GM08714 (cell line): ENCODE measurements around the gene TCF12.

ENCODE experiments used
- H3K4me3 ChIP-seq: fragments of 200-500 bp; sonication (Bioruptor generic); 2 replicates; pipeline ENCODE4 v1.5.1; 2014; ENCODE audit warnings: mild to moderate bottlenecking, low read length, inconsistent platforms
- ZNF274 ChIP-seq: IDR thresholded peaks from 2 replicates; pipeline ENCODE4 v1.6.1; 2012; ENCODE audit warnings: mild to moderate bottlenecking, low read depth, low read length

Gene TCF12

DNA sequence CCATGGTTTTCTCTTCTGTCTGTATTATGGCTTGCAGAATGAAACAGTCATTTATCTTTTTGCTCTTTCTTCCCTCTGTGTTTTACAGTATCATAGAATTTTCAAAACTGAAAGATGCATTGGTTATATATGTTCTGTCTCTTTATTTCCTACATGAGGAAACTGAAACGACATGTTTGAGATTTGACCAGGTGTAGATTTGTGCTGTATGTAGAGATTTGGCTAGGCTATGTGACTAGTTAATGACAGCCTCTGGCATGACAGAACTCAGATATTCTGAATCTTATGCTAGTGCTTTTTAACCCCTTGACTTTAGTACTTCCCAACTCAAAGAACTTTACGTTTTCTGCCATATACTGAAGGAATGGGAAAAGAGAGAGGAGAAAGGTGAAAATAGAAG is 151.0 kb downstream of the TCF12 start:
- TF ChIP-seq ZNF274, result no peak
- H3K4me3 ChIP-seq, result no peak overlapping the region

- TF ChIP-seq ZNF274, result no peak
- H3K4me3 ChIP-seq, result no peak overlapping the region
Observed at GRCh38 chr15:57070674-57071073, 152.2 kb downstream of the TCF12 start.

GRCh38 chr15:57079446-57079845 is 161.0 kb downstream of the TCF12 start:
- no peak for TF ChIP-seq ZNF274
- no peak overlapping the region for H3K4me3 ChIP-seq

- peak overlapping the region; percentile 39; the same call in 1 of the 2 replicates for H3K4me3 ChIP-seq
- TF ChIP-seq ZNF274, result no peak
Observed at GRCh38 chr15:57079931-57080620, 161.6 kb downstream of the TCF12 start.

GRCh38 chr15:57082054-57082728 is 163.7 kb downstream of the TCF12 start:
- no peak overlapping the region for H3K4me3 ChIP-seq
- no peak for TF ChIP-seq ZNF274

- TF ChIP-seq ZNF274, result no peak
- H3K4me3 ChIP-seq, result no peak overlapping the region
Observed at GRCh38 chr15:57084192-57084591, 165.7 kb downstream of the TCF12 start.

GRCh38 chr15:57085267-57085666 is 166.8 kb downstream of the TCF12 start:
- no peak for TF ChIP-seq ZNF274
- no peak overlapping the region for H3K4me3 ChIP-seq

- H3K4me3 ChIP-seq, result no peak overlapping the region
- TF ChIP-seq ZNF274, result no peak
Observed at GRCh38 chr15:57086857-57087427, 168.5 kb downstream of the TCF12 start.

DNA sequence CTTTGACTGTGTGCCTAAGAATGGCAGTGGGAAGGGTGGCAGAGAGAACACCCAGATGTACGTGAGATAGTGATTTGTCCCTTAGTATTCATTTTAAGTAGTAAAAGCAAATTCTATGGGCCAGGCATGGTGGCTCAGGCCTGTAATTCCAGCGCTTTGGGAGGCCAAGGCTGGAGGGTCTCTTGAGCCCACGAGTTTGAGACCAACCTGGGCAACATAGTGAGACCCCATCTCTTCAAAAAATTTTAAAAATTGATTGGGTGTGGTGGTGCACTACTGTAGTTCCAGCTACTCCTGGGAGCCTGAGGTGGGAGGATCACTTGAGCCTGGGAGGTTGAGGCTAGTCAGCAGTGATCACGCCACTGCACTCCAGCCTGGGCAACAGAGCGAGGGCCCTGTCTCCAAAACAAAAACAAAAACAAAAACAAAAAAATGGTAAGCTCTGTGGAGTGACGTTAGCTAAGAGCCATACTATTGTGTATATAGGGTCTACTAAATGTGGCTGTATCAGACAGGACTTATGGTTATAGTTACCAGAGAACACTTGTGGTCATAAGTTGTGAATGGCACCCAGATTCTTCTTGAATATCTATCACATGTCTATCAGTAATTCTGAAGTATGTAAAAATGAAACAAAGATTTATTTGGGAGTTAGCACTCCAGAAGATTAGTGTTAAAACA is 171.5 kb downstream of the TCF12 start:
- no peak for TF ChIP-seq ZNF274
- no peak overlapping the region for H3K4me3 ChIP-seq

DNA sequence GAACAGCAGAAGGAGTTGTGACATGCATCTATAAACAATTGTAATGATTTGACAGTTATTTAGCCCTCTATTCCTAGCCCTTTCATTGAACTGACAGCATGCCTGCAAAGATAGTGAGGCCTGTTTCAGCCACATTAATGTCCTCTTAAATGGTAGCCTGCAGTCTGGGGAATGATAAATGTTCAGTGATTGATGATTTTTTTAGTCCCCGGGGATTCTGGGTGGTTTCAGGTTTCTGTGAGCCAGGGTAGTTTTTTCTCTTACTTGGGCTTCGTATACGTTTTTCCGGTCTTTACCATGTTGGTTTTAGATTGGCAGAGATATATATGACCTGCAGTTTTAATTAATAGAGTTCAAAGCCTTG is 172.0 kb downstream of the TCF12 start:
- H3K4me3 ChIP-seq, result no peak overlapping the region
- TF ChIP-seq ZNF274, result no peak

- H3K4me3 ChIP-seq, result no peak overlapping the region
- no peak for TF ChIP-seq ZNF274
Observed at GRCh38 chr15:57091636-57092035, 173.2 kb downstream of the TCF12 start.

- no peak for TF ChIP-seq ZNF274
- H3K4me3 ChIP-seq, result no peak overlapping the region
Observed at GRCh38 chr15:57092252-57092651, 173.8 kb downstream of the TCF12 start.

DNA sequence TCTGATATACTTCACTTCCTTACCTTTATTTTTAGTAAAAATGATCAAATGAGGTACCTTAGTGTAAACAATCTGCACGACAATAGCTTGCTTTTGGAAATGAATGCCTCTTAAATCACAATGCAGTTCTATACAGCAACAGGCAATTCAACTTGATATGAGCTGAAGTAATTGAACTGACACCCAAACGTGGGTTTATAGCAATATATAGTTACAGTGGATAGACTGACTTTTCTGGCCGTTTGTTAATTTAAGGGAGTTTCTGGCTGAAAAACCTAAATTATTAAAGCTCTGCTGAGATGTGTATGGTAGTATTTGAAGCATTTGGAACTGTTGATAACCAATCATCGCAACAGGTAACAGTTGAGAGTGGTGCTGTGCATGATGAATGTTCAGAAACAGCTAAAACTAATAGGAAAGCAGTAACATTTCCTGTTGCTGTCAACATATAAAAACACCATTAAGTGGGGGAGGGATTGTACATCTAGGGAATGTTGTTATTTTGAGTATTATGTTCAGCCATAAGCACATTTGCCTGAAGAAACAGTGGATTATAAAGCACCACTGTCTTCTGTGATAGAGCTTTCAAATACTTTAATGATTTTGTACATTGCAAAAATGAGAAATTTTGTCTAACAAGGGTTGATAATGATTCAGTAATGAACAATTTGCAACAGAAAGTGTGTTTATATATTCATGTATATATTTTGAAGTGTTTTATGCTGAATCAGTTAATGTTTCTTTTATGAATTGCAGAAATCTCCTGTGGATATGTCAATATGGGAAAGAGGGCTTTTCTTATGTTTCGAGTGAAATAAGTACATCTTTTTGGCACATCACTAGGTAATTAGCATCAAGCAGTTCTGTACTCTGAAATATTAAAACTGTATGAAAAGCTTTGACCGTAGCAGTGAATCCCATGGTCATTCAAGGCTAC is 176.1 kb downstream of the TCF12 start:
- H3K4me3 ChIP-seq, result no peak overlapping the region
- TF ChIP-seq ZNF274, result no peak

DNA sequence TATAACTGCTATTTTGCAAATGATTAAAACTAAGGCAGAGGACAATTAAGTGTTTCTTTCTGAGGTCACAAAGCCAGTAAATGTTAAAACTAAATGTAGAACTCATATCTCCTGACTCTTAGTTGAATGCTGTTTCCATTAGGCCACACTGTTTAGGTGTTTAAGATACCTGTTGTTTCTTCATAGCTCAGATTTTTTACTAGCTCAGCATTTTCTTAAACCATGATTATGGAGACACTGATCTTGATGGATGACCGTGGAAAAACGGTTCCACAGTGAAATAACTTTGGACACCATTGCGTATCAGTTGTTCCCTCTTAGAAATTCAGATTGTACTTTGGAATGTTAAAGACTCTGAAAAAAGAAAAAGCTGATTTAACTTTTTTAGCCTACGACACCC is 177.5 kb downstream of the TCF12 start:
- no peak for TF ChIP-seq ZNF274
- no peak overlapping the region for H3K4me3 ChIP-seq
